Measurements from ENCODE around the gene NIPAL3. TPM values are rescaled to one million over a fixed set of nuclear protein-coding genes. Genes with fewer than 3 reads are reported as not detected.

The NIPAL3 gene
- total and polyA plus RNA-seq, 2 donors (not counting 3 experiments of a cell fraction or from before 2014, with no cell fraction given): 15.5 to 16.0 TPM

DNA sequence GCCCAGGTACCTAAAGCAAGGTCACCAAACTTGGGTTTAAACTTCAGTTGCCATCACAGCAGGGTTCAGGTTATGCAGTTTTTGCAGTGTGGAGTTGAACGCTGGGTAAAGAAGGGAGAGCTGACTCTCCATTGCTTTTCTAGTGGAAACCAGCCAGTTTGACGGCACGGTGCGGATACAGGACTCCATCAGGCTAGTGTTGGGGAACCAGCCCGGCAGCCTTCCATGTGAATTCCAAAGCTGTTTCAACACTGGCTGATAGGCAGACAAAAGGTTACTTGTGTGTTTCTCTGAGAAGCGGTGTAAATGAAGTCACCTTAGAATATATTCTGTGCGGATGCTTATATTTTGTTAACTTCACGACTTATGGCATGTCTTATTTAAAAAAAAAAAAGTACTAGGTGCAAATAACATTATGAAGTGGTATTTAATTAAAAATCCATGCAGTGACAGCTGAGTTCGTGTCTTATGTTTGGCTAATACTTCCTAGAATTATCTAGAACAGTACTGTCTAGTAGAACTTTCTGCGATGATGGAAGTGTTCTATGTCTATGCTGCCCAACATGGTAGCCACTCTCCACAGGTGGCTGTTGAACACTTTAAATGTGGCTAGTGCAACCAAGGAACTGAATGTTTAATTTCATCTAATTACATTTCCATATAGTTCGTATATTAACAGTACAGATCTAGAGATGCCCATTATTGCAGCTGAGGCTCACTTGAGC lies 57.1 kb downstream of the NIPAL3 start:
- no peaks in the 10 kb centered on the region for H4K20me1 ChIP-seq (replicated peaks; ENCODE audit: control insufficient read depth, extremely low read depth, insufficient read depth, low read length)
- no peak overlapping the region for H3K9ac ChIP-seq (replicated peaks; ENCODE audit: extremely low read depth, insufficient read depth, low read length)
- H3K27me3 ChIP-seq (ENCODE audit: control insufficient read depth in 2 of 2, insufficient read depth in 2 of 2, low read length in 2 of 2): no peaks in the 10 kb centered on the region
- TF ChIP-seq, protein P1, sequence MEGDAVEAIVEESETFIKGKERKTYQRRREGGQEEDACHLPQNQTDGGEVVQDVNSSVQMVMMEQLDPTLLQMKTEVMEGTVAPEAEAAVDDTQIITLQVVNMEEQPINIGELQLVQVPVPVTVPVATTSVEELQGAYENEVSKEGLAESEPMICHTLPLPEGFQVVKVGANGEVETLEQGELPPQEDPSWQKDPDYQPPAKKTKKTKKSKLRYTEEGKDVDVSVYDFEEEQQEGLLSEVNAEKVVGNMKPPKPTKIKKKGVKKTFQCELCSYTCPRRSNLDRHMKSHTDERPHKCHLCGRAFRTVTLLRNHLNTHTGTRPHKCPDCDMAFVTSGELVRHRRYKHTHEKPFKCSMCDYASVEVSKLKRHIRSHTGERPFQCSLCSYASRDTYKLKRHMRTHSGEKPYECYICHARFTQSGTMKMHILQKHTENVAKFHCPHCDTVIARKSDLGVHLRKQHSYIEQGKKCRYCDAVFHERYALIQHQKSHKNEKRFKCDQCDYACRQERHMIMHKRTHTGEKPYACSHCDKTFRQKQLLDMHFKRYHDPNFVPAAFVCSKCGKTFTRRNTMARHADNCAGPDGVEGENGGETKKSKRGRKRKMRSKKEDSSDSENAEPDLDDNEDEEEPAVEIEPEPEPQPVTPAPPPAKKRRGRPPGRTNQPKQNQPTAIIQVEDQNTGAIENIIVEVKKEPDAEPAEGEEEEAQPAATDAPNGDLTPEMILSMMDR (IDR thresholded peaks at IDR 0.05; ENCODE audit: extremely low read depth in 1 of 2, insufficient read depth in 1 of 2, low read depth in 1 of 2, low read length in 2 of 2): no peak
- no peak for TF ChIP-seq FOS (IDR thresholded peaks at IDR 0.05; ENCODE audit: borderline replicate concordance, insufficient read depth, low read length)
- TF ChIP-seq JUN (IDR thresholded peaks at IDR 0.05; ENCODE audit: borderline replicate concordance, insufficient read depth, insufficient read length, low read depth): no peak
- TF ChIP-seq GATA2 (IDR thresholded peaks at IDR 0.05; ENCODE audit: insufficient read depth, insufficient read length, low read depth, low read length): no peak
- no peak for TF ChIP-seq EZH2 (IDR thresholded peaks at IDR 0.05; ENCODE audit: borderline replicate concordance, low read depth, low read length, severe bottlenecking)
- TF ChIP-seq, protein P2, sequence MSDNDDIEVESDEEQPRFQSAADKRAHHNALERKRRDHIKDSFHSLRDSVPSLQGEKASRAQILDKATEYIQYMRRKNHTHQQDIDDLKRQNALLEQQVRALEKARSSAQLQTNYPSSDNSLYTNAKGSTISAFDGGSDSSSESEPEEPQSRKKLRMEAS (IDR thresholded peaks at IDR 0.05; ENCODE audit: insufficient read depth, insufficient read length): no peak
- no peak for TF ChIP-seq MYC (IDR thresholded peaks at IDR 0.05; ENCODE audit: low read depth, low read length)
- TF ChIP-seq POLR2AphosphoS5 (IDR thresholded peaks at IDR 0.05; ENCODE audit: insufficient read depth, low read depth, low read length): no peak
- no peak for TF ChIP-seq POLR2A (IDR thresholded peaks at IDR 0.05; ENCODE audit: low read depth, low read length)
- no peaks in the 10 kb centered on the region for H3K36me3 ChIP-seq (ENCODE audit: control insufficient read depth in 2 of 2, extremely low read depth in 1 of 2, insufficient read depth in 2 of 2, low read length in 2 of 2)
- H3K27ac ChIP-seq (ENCODE audit: insufficient read depth, low read depth, low read length): no peak overlapping the region
- dilution Hi-C loops (cut with MboI; ENCODE audit: extremely low pct_ligation_motif_present, low sequenced_read_pairs) (no loop called here), intact Hi-C loops (cut with micrococcal nuclease) (no loop called here)
- ChIA-PET CTCF (no interaction called here), POLR2A (no interaction called here)
- no TSS peak for BruUV-seq (replicated peaks)
- no peak overlapping the region for H3K4me2 ChIP-seq (ENCODE audit: insufficient read depth, low read length)
- FAIRE-seq: no peak
- H3K9me3 ChIP-seq (replicated peaks; ENCODE audit: control insufficient read depth, insufficient read depth, low read length): no peaks in the 10 kb centered on the region
- no peak overlapping the region for H2AFZ ChIP-seq (ENCODE audit: low read depth, low read length)
- H3K79me2 ChIP-seq (ENCODE audit: control insufficient read depth, insufficient read depth, low read length): no peaks in the 10 kb centered on the region
- H3K9me1 ChIP-seq (replicated peaks; ENCODE audit: control insufficient read depth, extremely low read depth, insufficient read depth, low read length): no peaks in the 10 kb centered on the region
- no peaks in the 10 kb centered on the region for H3K4me1 ChIP-seq (ENCODE audit: control insufficient read depth, extremely low read depth, insufficient read depth, low read length)
- DNase-seq (ENCODE audit: low read depth, low spot score): no peak
- no peak overlapping the region for H3K4me3 ChIP-seq (replicated peaks in 1 of 3; ENCODE audit: insufficient read depth in 1 of 3, low read depth in 1 of 3, low read length in 3 of 3)
